ENCODE results near the gene SLC25A41.
A peak's percentile ranks its signal among the peaks of the same experiment; 100 is the strongest.

SLC25A41 gene

DNA sequence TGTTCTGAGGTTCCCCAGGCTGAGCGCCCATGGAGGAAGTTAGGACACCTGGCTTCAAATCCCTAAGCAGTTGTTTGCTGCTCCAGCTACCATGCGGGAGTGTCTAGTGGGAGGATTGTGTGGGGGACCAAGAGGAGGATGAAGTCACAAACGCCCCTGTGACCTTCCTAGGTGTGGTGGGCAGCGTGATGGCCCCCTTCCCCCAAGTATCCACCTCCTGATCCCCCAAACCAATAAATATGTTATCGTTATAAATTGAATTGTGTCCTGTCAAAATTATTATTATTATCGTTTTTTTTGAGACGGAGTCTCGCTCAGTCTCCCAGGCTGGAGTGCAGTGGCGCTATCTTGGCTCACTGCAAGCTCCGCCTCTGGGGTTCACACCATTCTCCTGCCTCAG is at the start of gene SLC25A41:
TSS of gene SLC25A41 (minus strand) at position 101 of the 400 bp plus-strand sequence. CDS start at position 31, 70 bp downstream.
- H3K9me3 ChIP-seq (ENCODE audit: low read length) = no peaks in the 10 kb centered on the region
- H2AFZ ChIP-seq (ENCODE audit: low read depth, low read length) = no peak within 1 kb of the TSS
- H3K27me3 ChIP-seq (ENCODE audit: insufficient read depth, low read length) = no peaks in the 10 kb centered on the region
- no peaks in the 10 kb centered on the region for H3K36me3 ChIP-seq (ENCODE audit: insufficient read depth, low read length)
- H3K4me3 ChIP-seq (ENCODE audit: low read length) = no peak within 1 kb of the TSS
- no peaks in the 10 kb centered on the region for H3K4me1 ChIP-seq (ENCODE audit: insufficient read depth, low read length)

DNA sequence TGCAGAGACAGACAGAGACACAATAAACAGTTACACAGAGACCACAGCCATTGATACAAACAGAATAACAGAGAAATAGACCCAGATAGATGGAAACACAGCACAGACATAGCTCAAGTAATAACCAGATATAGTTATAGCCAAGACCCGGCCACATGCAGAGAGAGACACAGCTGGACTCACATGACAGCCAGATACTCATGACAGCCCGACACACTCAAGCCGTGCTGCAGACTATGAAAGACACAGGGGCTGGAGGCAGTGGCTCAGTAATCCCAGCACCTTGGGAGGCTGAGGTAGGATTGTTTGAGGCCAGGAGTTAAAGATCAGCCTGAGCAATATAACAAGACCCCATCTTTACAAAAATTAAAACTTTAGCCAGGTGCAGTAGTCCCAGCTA is 49.7 kb upstream of the SLC25A41 start:
- peaks cover 4% of the 10 kb centered on the region for H3K9me3 ChIP-seq (ENCODE audit: low read length)
- no peaks in the 10 kb centered on the region for H3K4me1 ChIP-seq (ENCODE audit: insufficient read depth, low read length)
- no peak overlapping the region for H2AFZ ChIP-seq (ENCODE audit: low read depth, low read length)
- no peaks in the 10 kb centered on the region for H3K36me3 ChIP-seq (ENCODE audit: insufficient read depth, low read length)
- H3K4me3 ChIP-seq (ENCODE audit: low read length) = no peak overlapping the region
- H3K27me3 ChIP-seq (ENCODE audit: insufficient read depth, low read length) = peaks cover 6% of the 10 kb centered on the region

DNA sequence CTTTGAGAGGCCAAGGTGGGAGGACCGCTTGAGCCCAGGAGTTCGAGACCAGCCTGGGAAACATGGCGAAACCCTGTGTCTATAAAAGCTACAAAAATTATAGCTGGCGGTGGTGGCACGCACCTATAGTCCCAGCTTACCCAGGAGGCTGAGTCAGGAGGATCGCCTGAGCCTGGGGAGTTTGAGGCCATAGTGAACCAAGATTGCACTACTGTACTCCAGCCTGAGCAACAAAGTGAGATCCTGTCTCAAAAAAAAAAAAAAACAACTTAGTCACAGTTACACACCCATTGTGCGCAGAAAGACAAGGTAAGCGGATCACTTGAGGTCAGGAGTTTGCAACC is 48.8 kb upstream of the SLC25A41 start:
- H3K36me3 ChIP-seq (ENCODE audit: insufficient read depth, low read length) = no peaks in the 10 kb centered on the region
- H3K4me3 ChIP-seq (ENCODE audit: low read length) = no peak overlapping the region
- peaks cover 6% of the 10 kb centered on the region for H3K27me3 ChIP-seq (ENCODE audit: insufficient read depth, low read length)
- H3K4me1 ChIP-seq (ENCODE audit: insufficient read depth, low read length) = no peaks in the 10 kb centered on the region
- H2AFZ ChIP-seq (ENCODE audit: low read depth, low read length) = no peak overlapping the region
- H3K9me3 ChIP-seq (ENCODE audit: low read length) = peaks cover 4% of the 10 kb centered on the region

DNA sequence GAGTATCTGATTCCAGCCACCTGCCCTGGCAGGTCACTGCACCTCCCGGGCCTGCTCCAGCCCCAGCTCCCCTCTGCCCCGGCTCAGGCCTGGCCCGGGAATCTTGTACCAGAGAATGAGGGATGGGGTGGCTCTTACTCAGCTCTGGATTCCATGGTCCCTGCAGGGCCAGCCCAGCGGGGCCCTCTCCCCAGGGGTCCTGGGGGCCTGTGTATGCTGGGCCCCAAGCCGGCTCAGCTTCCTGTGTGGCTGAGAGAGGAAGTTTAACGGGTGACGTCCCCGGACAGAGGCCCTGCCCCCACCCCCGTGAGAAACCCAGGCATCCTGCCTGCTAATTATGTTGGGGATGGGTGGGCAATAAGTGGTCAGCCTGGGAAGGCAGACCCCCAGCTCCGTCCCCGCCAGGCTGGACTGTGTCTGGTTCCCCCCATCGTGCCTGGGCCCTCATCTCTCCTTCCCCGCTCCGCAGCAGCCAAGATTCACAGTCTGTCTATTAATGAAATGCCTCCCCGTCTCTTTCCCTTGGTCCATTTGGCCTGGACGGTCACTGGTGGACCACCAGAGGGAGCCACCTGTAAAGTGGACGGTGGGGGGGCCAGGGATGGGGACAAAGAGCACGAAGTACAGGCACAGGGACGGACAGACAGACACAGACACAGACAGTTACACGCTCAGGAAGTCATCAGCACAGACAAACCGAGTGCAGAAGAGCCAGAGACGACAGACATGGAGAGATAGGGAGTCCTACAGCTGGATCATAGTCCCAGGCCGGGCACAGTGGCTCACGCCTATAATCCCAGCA is 48.2 kb upstream of the SLC25A41 start, which contains the start of gene DENND1C:
TSS of gene DENND1C (minus strand) at position 247 of the 802 bp plus-strand sequence. CDS start at position 155, 92 bp downstream.
- no peak within 1 kb of the TSS for H3K4me3 ChIP-seq (ENCODE audit: low read length)
- peaks cover 4% of the 10 kb centered on the region for H3K9me3 ChIP-seq (ENCODE audit: low read length)
- peaks cover 10% of the 10 kb centered on the region for H3K27me3 ChIP-seq (ENCODE audit: insufficient read depth, low read length)
- H3K36me3 ChIP-seq (ENCODE audit: insufficient read depth, low read length) = no peaks in the 10 kb centered on the region
- H3K4me1 ChIP-seq (ENCODE audit: insufficient read depth, low read length) = no peaks in the 10 kb centered on the region
- no peak within 1 kb of the TSS for H2AFZ ChIP-seq (ENCODE audit: low read depth, low read length)

DNA sequence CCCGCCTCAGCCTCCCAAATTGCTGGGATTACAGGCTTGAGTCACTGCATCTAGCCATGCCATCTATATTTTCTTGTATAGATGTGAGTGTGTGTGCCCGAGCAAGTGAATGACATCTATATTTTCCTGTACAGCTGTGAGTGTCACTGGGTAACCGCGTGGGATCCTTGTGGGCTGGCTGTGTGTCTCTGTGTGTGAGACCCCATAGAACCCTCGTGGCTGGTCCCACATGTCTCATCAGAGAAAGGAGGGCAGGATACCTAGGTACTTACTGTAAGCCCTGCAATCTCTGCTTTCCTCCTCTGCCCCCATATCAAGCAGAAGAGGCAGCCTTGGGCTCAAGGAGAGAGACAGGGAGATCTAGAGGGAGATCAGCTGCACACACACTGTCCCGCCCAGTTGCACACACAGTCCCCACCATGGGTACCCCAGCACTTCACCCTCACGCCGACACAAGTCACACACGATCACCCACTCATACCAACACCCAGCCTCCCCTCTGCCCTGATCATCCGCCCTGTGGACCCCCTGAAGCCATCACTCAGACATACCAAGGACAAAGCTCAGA is 47.4 kb upstream of the SLC25A41 start:
- Histone ChIP-seq H3K27me3 (ENCODE audit: insufficient read depth, low read length) (peaks cover 17% of the 10 kb centered on the region), H3K4me1 (ENCODE audit: insufficient read depth, low read length) (no peaks in the 10 kb centered on the region), H3K36me3 (ENCODE audit: insufficient read depth, low read length) (no peaks in the 10 kb centered on the region), H2AFZ (ENCODE audit: low read depth, low read length) (no peak overlapping the region), H3K4me3 (ENCODE audit: low read length) (no peak overlapping the region), H3K9me3 (ENCODE audit: low read length) (peaks cover 4% of the 10 kb centered on the region)

DNA sequence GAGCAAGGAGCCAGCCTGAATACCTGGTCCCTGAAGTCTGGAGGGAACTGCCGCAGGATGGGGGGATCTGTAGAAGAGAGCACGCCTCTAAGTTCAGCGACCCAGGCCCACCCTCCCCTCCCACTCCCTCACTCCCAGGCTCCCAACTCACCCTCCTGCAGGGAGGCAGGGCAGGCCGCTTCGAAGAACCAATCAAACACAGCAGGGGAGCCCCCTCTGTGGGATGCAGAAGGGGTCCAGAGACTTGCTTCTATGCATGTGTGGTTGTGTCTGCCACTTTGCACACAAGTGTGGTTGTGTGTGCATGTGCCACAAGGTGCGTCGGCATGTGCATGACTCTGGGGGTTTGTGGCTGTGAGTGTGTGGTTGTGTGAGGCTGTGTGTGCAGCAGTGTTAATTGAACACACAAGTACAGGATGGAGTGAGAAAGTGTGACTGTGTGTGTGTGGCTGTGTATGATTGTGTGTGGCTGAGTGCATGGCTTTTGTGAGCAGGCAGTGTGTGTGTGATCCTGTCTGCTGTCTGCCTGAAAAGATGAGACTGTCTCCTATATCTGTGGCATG is 46.4 kb upstream of the SLC25A41 start:
- H3K9me3 ChIP-seq (ENCODE audit: low read length) = peaks cover 4% of the 10 kb centered on the region
- H3K4me3 ChIP-seq (ENCODE audit: low read length) = no peak overlapping the region
- peaks cover 26% of the 10 kb centered on the region for H3K27me3 ChIP-seq (ENCODE audit: insufficient read depth, low read length)
- no peak overlapping the region for H2AFZ ChIP-seq (ENCODE audit: low read depth, low read length)
- no peaks in the 10 kb centered on the region for H3K4me1 ChIP-seq (ENCODE audit: insufficient read depth, low read length)
- no peaks in the 10 kb centered on the region for H3K36me3 ChIP-seq (ENCODE audit: insufficient read depth, low read length)

DNA sequence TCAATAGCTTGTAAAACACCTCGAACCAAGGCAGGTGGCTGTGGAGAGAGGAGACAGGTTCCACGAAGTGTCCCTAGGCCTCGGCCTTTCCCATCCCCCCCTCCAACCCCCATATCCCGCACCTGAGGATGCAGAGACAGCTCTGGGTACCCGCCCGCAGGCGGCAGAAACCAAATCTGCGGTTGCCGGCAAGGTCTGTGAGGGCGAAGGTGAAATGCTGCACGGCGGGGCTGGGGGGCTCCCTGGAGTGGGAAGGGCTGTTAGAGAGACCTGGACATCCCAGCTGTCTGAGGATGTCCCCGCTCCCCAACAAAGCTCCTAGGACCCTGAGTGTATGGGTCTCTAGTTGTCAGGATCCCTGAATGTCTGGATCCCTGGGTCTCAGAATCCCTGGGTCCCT is 45.3 kb upstream of the SLC25A41 start:
- Histone ChIP-seq H3K9me3 (ENCODE audit: low read length) (peaks cover 4% of the 10 kb centered on the region), H3K27me3 (ENCODE audit: insufficient read depth, low read length) (peaks cover 26% of the 10 kb centered on the region), H3K36me3 (ENCODE audit: insufficient read depth, low read length) (no peaks in the 10 kb centered on the region), H3K4me1 (ENCODE audit: insufficient read depth, low read length) (no peaks in the 10 kb centered on the region), H3K4me3 (ENCODE audit: low read length) (no peak overlapping the region), H2AFZ (ENCODE audit: low read depth, low read length) (no peak overlapping the region)

DNA sequence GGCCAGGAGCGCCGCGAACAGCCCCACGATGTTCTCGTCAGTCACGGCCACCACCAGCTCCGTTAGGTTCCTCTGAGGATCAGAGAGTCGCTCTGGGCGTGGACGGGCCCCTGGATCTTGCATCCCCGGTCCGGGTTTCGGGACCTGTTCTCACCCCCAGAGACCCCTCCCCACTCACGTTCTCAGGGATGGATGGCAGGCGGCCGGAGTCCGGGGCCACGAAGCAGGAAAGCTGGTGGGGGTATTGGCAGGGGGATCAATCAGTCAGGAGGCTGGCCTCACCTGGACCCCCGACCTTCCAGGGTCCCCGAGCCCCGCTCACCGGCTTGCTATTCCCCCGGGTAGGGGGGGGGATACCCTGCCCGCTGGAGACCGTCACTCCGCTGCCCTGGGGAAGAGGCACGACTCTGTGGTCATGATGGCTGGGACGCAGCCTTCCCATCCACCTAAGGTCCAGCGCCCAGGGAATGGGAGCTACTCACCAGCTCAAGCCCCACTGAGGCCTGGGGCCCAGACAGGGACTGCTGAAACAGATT is 43.4 kb upstream of the SLC25A41 start:
- H3K27me3 ChIP-seq (ENCODE audit: insufficient read depth, low read length) = peaks cover 26% of the 10 kb centered on the region
- H2AFZ ChIP-seq (ENCODE audit: low read depth, low read length) = peak overlapping the region; percentile 78
- no peak overlapping the region for H3K4me3 ChIP-seq (ENCODE audit: low read length)
- H3K9me3 ChIP-seq (ENCODE audit: low read length) = peaks cover 4% of the 10 kb centered on the region
- no peaks in the 10 kb centered on the region for H3K36me3 ChIP-seq (ENCODE audit: insufficient read depth, low read length)
- no peaks in the 10 kb centered on the region for H3K4me1 ChIP-seq (ENCODE audit: insufficient read depth, low read length)

DNA sequence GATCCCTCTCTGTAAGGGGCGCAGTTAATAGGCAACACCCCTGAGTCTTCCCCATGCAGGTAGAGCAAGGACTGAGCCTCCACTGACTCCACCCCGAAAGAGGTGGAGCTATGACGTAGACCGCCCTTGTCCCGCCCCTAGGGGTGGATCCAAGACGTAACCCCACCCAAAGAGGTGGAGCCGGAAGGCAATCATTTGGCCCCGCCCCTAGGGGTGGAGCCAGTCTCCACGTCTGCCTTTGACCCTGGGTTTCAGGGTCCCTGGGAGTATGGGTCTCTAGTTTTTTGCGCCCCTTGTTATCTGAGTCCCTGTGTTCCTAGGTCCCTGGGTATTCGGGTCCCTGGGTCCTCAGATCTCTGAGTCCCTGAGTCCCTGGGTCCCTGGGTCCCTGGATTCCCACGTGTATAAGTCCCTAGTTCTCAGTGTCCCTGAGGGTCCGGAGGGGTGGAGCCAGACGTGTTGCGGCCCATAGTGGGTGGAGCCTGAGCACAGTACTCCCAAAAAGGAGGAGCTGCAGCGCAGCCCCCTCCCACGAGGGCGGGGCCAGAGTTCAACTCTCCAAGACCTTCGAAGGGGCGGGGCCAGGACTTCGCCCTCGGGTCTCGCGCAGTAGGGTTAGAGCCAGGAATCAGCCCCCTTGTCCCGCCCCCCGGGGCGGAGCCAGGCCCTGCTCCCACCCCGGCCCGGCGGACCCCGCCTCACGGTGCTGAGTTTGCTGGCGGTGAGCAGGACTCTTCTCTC is 42.8 kb upstream of the SLC25A41 start:
- H2AFZ ChIP-seq (ENCODE audit: low read depth, low read length) = peak overlapping the region; percentile 78
- H3K4me1 ChIP-seq (ENCODE audit: insufficient read depth, low read length) = no peaks in the 10 kb centered on the region
- H3K36me3 ChIP-seq (ENCODE audit: insufficient read depth, low read length) = no peaks in the 10 kb centered on the region
- no peak overlapping the region for H3K4me3 ChIP-seq (ENCODE audit: low read length)
- peaks cover 26% of the 10 kb centered on the region for H3K27me3 ChIP-seq (ENCODE audit: insufficient read depth, low read length)
- peaks cover 4% of the 10 kb centered on the region for H3K9me3 ChIP-seq (ENCODE audit: low read length)

DNA sequence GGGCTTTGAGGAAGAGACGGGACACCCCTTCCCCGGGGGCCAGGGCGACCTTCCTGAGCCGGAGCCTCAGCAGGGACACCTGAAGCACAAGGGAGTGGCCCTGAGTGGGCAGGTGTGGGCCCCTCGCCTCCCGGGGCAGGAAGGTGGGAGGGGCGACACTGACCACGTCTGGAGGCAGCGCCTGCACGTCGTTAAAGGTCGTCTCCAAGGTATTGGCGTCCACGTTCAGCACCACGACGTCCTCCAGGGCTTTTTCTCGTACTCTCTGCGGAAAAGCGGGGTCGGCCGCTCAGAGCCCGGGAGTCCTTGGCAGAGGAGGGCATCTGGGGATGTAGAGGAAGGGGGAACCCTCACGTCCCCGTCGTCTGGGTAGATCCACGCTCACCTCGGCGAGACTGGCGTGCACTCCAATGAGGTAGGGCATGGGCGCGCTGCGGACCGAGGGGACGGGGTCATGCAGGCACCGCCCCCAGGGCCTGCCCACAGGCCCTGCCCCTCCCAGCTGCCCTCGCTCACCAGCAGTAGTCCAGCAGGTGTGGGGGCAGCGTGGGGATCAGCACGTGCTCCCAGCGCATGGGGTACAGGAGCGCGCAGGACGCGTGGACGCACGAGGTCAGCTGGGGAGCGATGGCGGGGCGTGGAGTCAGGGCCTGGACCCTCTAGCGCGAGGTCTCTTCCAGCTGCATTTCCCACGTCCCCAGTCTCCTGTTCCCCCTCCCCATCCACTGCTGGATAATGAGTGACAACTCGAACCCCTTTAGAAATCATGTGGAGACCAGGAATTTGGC is 42.0 kb upstream of the SLC25A41 start:
- Histone ChIP-seq H3K4me3 (ENCODE audit: low read length) (no peak overlapping the region), H3K27me3 (ENCODE audit: insufficient read depth, low read length) (peaks cover 24% of the 10 kb centered on the region), H3K4me1 (ENCODE audit: insufficient read depth, low read length) (no peaks in the 10 kb centered on the region), H3K9me3 (ENCODE audit: low read length) (peaks cover 4% of the 10 kb centered on the region), H2AFZ (ENCODE audit: low read depth, low read length) (no peak overlapping the region), H3K36me3 (ENCODE audit: insufficient read depth, low read length) (no peaks in the 10 kb centered on the region)

DNA sequence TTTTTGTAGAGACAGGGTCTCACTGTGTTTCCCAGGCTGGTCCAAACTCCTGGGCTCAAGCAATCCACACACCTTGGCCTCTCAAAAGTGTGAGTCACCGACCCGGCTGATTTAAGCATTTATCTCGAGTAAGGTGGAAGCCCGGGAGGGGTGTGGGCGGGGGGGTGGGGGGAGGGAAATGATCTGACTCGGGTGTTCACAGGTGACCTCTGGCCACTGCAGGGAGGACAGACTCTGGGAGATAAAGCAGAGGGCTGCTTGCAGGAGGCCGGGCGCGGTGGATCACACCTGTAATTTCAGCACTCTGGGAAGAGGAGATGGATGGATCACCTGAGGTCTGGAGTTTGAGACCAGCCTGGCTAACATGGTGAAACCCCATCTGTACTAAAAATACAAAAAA is 40.1 kb upstream of the SLC25A41 start:
- Histone ChIP-seq H3K36me3 (ENCODE audit: insufficient read depth, low read length) (no peaks in the 10 kb centered on the region), H3K4me1 (ENCODE audit: insufficient read depth, low read length) (no peaks in the 10 kb centered on the region), H3K27me3 (ENCODE audit: insufficient read depth, low read length) (peaks cover 25% of the 10 kb centered on the region), H3K4me3 (ENCODE audit: low read length) (no peak overlapping the region), H2AFZ (ENCODE audit: low read depth, low read length) (no peak overlapping the region), H3K9me3 (ENCODE audit: low read length) (peaks cover under 1% of the 10 kb centered on the region)

DNA sequence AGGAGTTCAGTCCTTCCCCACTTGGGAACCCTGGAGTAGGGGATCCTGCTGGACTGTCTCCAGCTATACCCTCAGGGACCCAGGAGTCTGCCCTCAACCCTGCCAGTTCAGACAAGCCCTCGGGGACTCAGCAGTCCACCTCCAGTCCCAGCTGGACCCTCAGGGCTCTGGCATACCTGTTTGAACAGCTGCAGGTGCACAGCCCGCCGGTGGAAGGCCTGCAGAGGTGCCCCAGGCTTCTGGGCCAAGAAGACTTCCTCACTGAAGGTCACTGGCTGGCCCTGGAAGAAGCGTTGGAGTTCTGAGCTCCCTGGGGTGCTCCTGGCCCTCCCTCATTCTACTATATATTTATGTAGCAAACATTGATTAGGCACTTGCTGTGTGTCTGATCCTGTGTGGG is 39.1 kb upstream of the SLC25A41 start:
- H3K27me3 ChIP-seq (ENCODE audit: insufficient read depth, low read length) = peaks cover 30% of the 10 kb centered on the region
- no peaks in the 10 kb centered on the region for H3K4me1 ChIP-seq (ENCODE audit: insufficient read depth, low read length)
- no peaks in the 10 kb centered on the region for H3K36me3 ChIP-seq (ENCODE audit: insufficient read depth, low read length)
- H3K4me3 ChIP-seq (ENCODE audit: low read length) = no peak overlapping the region
- no peaks in the 10 kb centered on the region for H3K9me3 ChIP-seq (ENCODE audit: low read length)
- H2AFZ ChIP-seq (ENCODE audit: low read depth, low read length) = no peak overlapping the region
